Activated naive CD4-positive, alpha-beta T cell treated with anti-CD3 and anti-CD28 coated beads, Interleukin-2, amount 50 U/mL, for 72 hours (primary cell): ENCODE measurements around the gene NUTF2. TPM values are rescaled to one million over a fixed set of nuclear protein-coding genes. Genes with fewer than 3 reads are reported as not detected.
"Not testable (repeated sequence)": the region's sequence is repeated elsewhere in the genome, so short reads cannot be mapped to it uniquely, and the experiment has no call there.

Source experiments
- ATAC-seq, 2 donors: fragments of 150-1000 bp; cut with Tn5 transposase; 2 replicates each; pipeline ENCODE4 v1.10.0; 2021; ENCODE audit warnings: mild to moderate bottlenecking in 2 of 2, moderate library complexity in 2 of 2
- DNase-seq, 2 donors: peaks; one replicate each; pipeline ENCODE4 v3.0.0; 2021 to 2022; ENCODE audit warnings: low spot score in 2 of 2
- H3K27ac Mint-ChIP-seq, 2 donors: one replicate each; pipeline ENCODE4 v1.8.0; 2022; ENCODE audit warnings: mild to moderate bottlenecking in 2 of 2, mixed read lengths in 2 of 2
- H3K36me3 Mint-ChIP-seq, 2 donors: one replicate each; pipeline ENCODE4 v1.8.0; 2022; ENCODE audit warnings: mixed read lengths in 2 of 2
- H3K9me3 Mint-ChIP-seq, 2 donors: one replicate each; pipeline ENCODE4 v1.8.0; 2022; ENCODE audit warnings: mixed read lengths in 2 of 2
- total RNA-seq, 2 donors: library from RNA; stranded (reverse); gene quantifications; one replicate each; pipeline ENCODE4 v1.2.3, GENCODE V29; 2022

Gene NUTF2
- total RNA-seq, 2 donors from 2014 or later, result 111 to 160 TPM

GRCh38 chr16:67828651-67829050, 18.1 kb upstream of the NUTF2 start:
- DNase-seq (no peak), ATAC-seq (no peak)
- Mint-ChIP-seq H3K36me3 (peaks cover 0 to 4% of the 10 kb centered on the region in 2 donors), H3K27ac (peak overlapping the region in 1 of 2 donors; percentile 85), H3K9me3 (no peaks in the 10 kb centered on the region)

GRCh38 chr16:67833030-67833414, 13.7 kb upstream of the NUTF2 start:
- ATAC-seq (no peak), DNase-seq (no peak)
- peaks cover 0 to 6% of the 10 kb centered on the region in 2 donors for H3K36me3 Mint-ChIP-seq
- H3K9me3 Mint-ChIP-seq, result no peaks in the 10 kb centered on the region
- peak overlapping the region; percentile 86 to 96 for H3K27ac Mint-ChIP-seq

- ATAC-seq (peak; percentile 99 to 100), DNase-seq (peak; percentile 92 to 95)
- Mint-ChIP-seq H3K36me3 (peaks cover 0 to 6% of the 10 kb centered on the region in 2 donors), H3K9me3 (no peaks in the 10 kb centered on the region), H3K27ac (peak overlapping the region; percentile 86 to 96)
These were observed 13.1 kb upstream of the NUTF2 start for GRCh38 chr16:67833415-67834241.

- Mint-ChIP-seq H3K9me3 (no peaks in the 10 kb centered on the region), H3K27ac (peak overlapping the region in 1 of 2 donors; percentile 96), H3K36me3 (peaks cover 0 to 6% of the 10 kb centered on the region in 2 donors)
- DNase-seq, result no peak
- no peak for ATAC-seq
These were observed 12.5 kb upstream of the NUTF2 start for GRCh38 chr16:67834242-67834614.

GRCh38 chr16:67837190-67837589, 9.5 kb upstream of the NUTF2 start:
- not testable (repeated sequence) for H3K9me3 Mint-ChIP-seq, H3K36me3 Mint-ChIP-seq, H3K27ac Mint-ChIP-seq, ATAC-seq, DNase-seq

GRCh38 chr16:67837811-67838210, 8.9 kb upstream of the NUTF2 start:
- ATAC-seq (no peak), DNase-seq (no peak)
- Mint-ChIP-seq H3K36me3 (peaks cover 2 to 10% of the 10 kb centered on the region in 2 donors), H3K27ac (no peak overlapping the region), H3K9me3 (no peaks in the 10 kb centered on the region)

GRCh38 chr16:67841198-67841815, 5.4 kb upstream of the NUTF2 start:
- H3K36me3 Mint-ChIP-seq, result peaks cover 19 to 27% of the 10 kb centered on the region in 2 donors
- H3K27ac Mint-ChIP-seq, result peak overlapping the region; percentile 90 to 96
- DNase-seq, result no peak
- no peaks in the 10 kb centered on the region for H3K9me3 Mint-ChIP-seq
- no peak for ATAC-seq

- ATAC-seq (peak; percentile 52 to 61), DNase-seq (peak; percentile 96)
- H3K9me3 Mint-ChIP-seq, result no peaks in the 10 kb centered on the region
- peak within 1 kb of the TSS; percentile 90 to 97 for H3K27ac Mint-ChIP-seq
- H3K36me3 Mint-ChIP-seq, result peaks cover 19 to 27% of the 10 kb centered on the region in 2 donors
These were observed 4.8 kb upstream of the NUTF2 start, which contains the start of gene THAP11 for GRCh38 chr16:67841816-67842508. Gene THAP11, plus strand, starts transcription at chr16:67842320. Its CDS starts 235 bp downstream, at chr16:67842555.

- Mint-ChIP-seq H3K9me3 (no peaks in the 10 kb centered on the region), H3K27ac (peak overlapping the region; percentile 90 to 97), H3K36me3 (peaks cover 19 to 30% of the 10 kb centered on the region in 2 donors)
- DNase-seq (peak; percentile 61 to 68), ATAC-seq (peak; percentile 5 to 36)
These were observed 4.0 kb upstream of the NUTF2 start for GRCh38 chr16:67842509-67843342.

- no peak for DNase-seq
- Mint-ChIP-seq H3K9me3 (no peaks in the 10 kb centered on the region), H3K27ac (peak overlapping the region; percentile 90 to 97), H3K36me3 (peaks cover 19 to 33% of the 10 kb centered on the region in 2 donors)
- ATAC-seq, result no peak
These were observed 3.4 kb upstream of the NUTF2 start for GRCh38 chr16:67843343-67843765.

- DNase-seq (no peak), ATAC-seq (no peak)
- H3K36me3 Mint-ChIP-seq, result peaks cover 19 to 33% of the 10 kb centered on the region in 2 donors
- H3K9me3 Mint-ChIP-seq, result no peaks in the 10 kb centered on the region
- H3K27ac Mint-ChIP-seq, result peak overlapping the region in 1 of 2 donors; percentile 90
These were observed 2.2 kb upstream of the NUTF2 start for GRCh38 chr16:67844497-67844896.

GRCh38 chr16:67845291-67846062, 1.3 kb upstream of the NUTF2 start:
- no peaks in the 10 kb centered on the region for H3K9me3 Mint-ChIP-seq
- no peak for ATAC-seq
- no peak for DNase-seq

GRCh38 chr16:67846063-67846319, 742 bp upstream of the NUTF2 start:
- DNase-seq, result no peak
- Mint-ChIP-seq H3K36me3 (peaks cover 24 to 33% of the 10 kb centered on the region in 2 donors), H3K9me3 (no peaks in the 10 kb centered on the region), H3K27ac (peak overlapping the region; percentile 90 to 97)
- no peak for ATAC-seq

More at GRCh38 chr16:67845291-67846062, 1.3 kb upstream of the NUTF2 start:
- Mint-ChIP-seq H3K27ac (peak overlapping the region; percentile 90 to 97), H3K36me3 (peaks cover 24 to 33% of the 10 kb centered on the region in 2 donors)

- ATAC-seq, result peak; percentile 43 to 47
- peaks cover 24 to 33% of the 10 kb centered on the region in 2 donors for H3K36me3 Mint-ChIP-seq
- DNase-seq, result no peak
- peak within 1 kb of the TSS; percentile 90 to 92 for H3K27ac Mint-ChIP-seq
- no peaks in the 10 kb centered on the region for H3K9me3 Mint-ChIP-seq
These were observed 530 bp downstream of the NUTF2 start, which contains the start of gene CENPT for GRCh38 chr16:67847064-67847861. Gene CENPT, minus strand, starts transcription at chr16:67847693. Its CDS starts 13,834 bp downstream, at chr16:67833859.

GRCh38 chr16:67848118-67848517, 1.4 kb downstream of the NUTF2 start:
- Mint-ChIP-seq H3K9me3 (no peaks in the 10 kb centered on the region), H3K27ac (peak overlapping the region; percentile 74 to 90), H3K36me3 (peaks cover 18 to 25% of the 10 kb centered on the region in 2 donors)
- DNase-seq (no peak), ATAC-seq (no peak)
